PC-9 (cell line): Measurements from ENCODE around the gene KMT2D. TPM values are rescaled to one million over a fixed set of nuclear protein-coding genes. Genes with fewer than 3 reads are reported as not detected.

Source experiments
- BruUV-seq: library from RNA; stranded (reverse); fragments of 400-500 nt; replicated peaks from 2 replicates; lab custom pipeline; 2021; lab: Mats Ljungman, UMichigan
- CTCF ChIA-PET: fragments of 300-600 bp; sonication (Branson Sonifier 250); formaldehyde crosslinking; loops from one replicate; lab custom pipeline; 2022; ENCODE audit warnings: antibody characterized with exemption; lab: Charles Lee
- POLR2A ChIA-PET: fragments of 300-600 bp; sonication (Branson Sonifier 250); formaldehyde crosslinking; loops from one replicate; lab custom pipeline; 2022; ENCODE audit warnings: antibody characterized with exemption; ENCODE audit not compliant: unreplicated experiment; lab: Charles Lee
- DNase-seq, 2 experiments: peaks; one replicate each; pipeline versions ENCODE4 v3.0.0 to v3.0.0-alpha.2; 2015 to 2022; ENCODE audit warnings: mixed read lengths in 1 of 2
- H2AFZ ChIP-seq: fragments of 200-600 bp; sonication (generic); 2 replicates; pipeline ENCODE4 v1.8.1; 2017; ENCODE audit warnings: antibody characterized with exemption
- H3F3A ChIP-seq: fragments of 200-600 bp; sonication (generic); 2 replicates; pipeline ENCODE4 v1.8.1; 2017; ENCODE audit warnings: antibody characterized with exemption, mild to moderate bottlenecking, low read depth; ENCODE audit not compliant: insufficient read depth
- H3K27ac ChIP-seq: fragments of 200-600 bp; sonication (generic); 2 replicates; pipeline ENCODE4 v1.6.1; 2016; ENCODE audit warnings: mixed run types
- H3K27me3 ChIP-seq: fragments of 200-600 bp; sonication (generic); 2 replicates; pipeline ENCODE4 v1.6.1; 2016; ENCODE audit warnings: low read depth, mixed run types; ENCODE audit not compliant: insufficient read depth
- H3K36me3 ChIP-seq: fragments of 200-600 bp; sonication (generic); 2 replicates; pipeline ENCODE4 v1.6.1; 2016; ENCODE audit warnings: low read depth, mixed run types
- H3K4me1 ChIP-seq: fragments of 200-600 bp; sonication (generic); replicated peaks from 2 replicates; pipeline ENCODE4 v1.6.1; 2016; ENCODE audit warnings: mixed run types; ENCODE audit not compliant: insufficient read depth
- H3K4me2 ChIP-seq: fragments of 200-600 bp; sonication (generic); 2 replicates; pipeline ENCODE4 v1.6.1; 2017; ENCODE audit warnings: mixed run types
- H3K4me3 ChIP-seq: fragments of 200-600 bp; sonication (generic); 2 replicates; pipeline ENCODE4 v1.6.1; 2016; ENCODE audit warnings: mixed run types
- H3K79me2 ChIP-seq: fragments of 200-600 bp; sonication (generic); 2 replicates; pipeline ENCODE4 v1.6.1; 2017; ENCODE audit warnings: low read depth, mixed run types
- H3K9me2 ChIP-seq: fragments of 200-600 bp; sonication (generic); 2 replicates; pipeline ENCODE4 v1.8.1; 2017; ENCODE audit warnings: mild to moderate bottlenecking; ENCODE audit not compliant: insufficient read depth
- H3K9me3 ChIP-seq: fragments of 200-600 bp; sonication (generic); 2 replicates; pipeline ENCODE4 v1.8.1; 2016; ENCODE audit warnings: low read depth; ENCODE audit not compliant: insufficient read depth
- H4K20me1 ChIP-seq: fragments of 200-600 bp; sonication (generic); 2 replicates; pipeline ENCODE4 v1.8.1; 2017; ENCODE audit not compliant: insufficient read depth
- EZH2 ChIP-seq: fragments of 200-600 bp; sonication (generic); IDR thresholded peaks from 2 replicates; pipeline ENCODE4 v1.8.0; 2017; ENCODE audit warnings: antibody characterized with exemption, low read depth
- intact Hi-C: fragments of 100-400 bp; cut with micrococcal nuclease; formaldehyde crosslinking; loops from one replicate; pipeline ENCODE4 v1.10.0; 2022; ENCODE audit not compliant: unreplicated experiment
- total RNA-seq: library from RNA; stranded (reverse); gene quantifications from 2 replicates; pipeline ENCODE4 v1.2.3, GENCODE V29; 2021
- TF ChIP-seq, protein P1 (sequence below): fragments of 200-600 bp; sonication (generic); conservative IDR thresholded peaks from 2 replicates; pipeline ENCODE4 v1.6.1; 2017; ENCODE audit warnings: mixed run types, antibody characterized with exemption, mild to moderate bottlenecking, moderate library complexity

The KMT2D gene
- total RNA-seq, 1 experiment from 2014 or later, result 94.0 TPM

DNA sequence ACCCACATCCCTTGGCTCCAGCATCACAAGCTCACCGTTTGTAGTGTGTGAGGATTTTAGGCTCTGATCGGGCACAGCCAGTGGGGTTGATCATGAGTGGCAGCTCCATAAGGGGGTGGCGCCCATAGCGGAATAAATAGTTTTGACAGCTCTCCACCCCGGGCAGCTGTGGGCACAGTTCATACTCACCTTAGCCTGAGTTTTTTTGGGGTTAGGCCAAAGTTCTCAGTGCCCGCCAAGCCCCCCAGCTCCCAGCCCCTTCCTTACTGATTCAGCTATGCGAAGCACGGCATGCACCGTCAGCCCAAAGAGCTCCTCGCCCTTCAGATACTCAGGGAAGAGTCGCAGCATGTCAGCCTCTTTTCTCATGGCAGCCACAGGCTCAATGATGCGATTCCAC lies 36.1 kb downstream of the KMT2D start:
- Histone ChIP-seq H3K36me3 (0 out of 2 replicates have a peak, but pooled peaks cover 9% of the 10 kb centered on the region), H3K27me3 (no peaks in the 10 kb centered on the region), H3F3A (peaks cover 19% of the 10 kb centered on the region; the same call in 1 of the 2 replicates), H3K9me2 (no peaks in the 10 kb centered on the region), H3K4me2 (no peak overlapping the region), H3K79me2 (no peaks in the 10 kb centered on the region), H2AFZ (no peak overlapping the region), H3K9me3 (no peaks in the 10 kb centered on the region), H4K20me1 (no peaks in the 10 kb centered on the region; the same call in 1 of the 2 replicates), H3K27ac (no peak overlapping the region), H3K4me1 (peaks cover 2% of the 10 kb centered on the region; the same call in 1 of the 2 replicates), H3K4me3 (no peak overlapping the region)
- no TSS peak for BruUV-seq
- POLR2A ChIA-PET, result no interaction called here
- intact Hi-C loops, result no loop called here
- DNase-seq, result no peak
- TF ChIP-seq, protein P1, sequence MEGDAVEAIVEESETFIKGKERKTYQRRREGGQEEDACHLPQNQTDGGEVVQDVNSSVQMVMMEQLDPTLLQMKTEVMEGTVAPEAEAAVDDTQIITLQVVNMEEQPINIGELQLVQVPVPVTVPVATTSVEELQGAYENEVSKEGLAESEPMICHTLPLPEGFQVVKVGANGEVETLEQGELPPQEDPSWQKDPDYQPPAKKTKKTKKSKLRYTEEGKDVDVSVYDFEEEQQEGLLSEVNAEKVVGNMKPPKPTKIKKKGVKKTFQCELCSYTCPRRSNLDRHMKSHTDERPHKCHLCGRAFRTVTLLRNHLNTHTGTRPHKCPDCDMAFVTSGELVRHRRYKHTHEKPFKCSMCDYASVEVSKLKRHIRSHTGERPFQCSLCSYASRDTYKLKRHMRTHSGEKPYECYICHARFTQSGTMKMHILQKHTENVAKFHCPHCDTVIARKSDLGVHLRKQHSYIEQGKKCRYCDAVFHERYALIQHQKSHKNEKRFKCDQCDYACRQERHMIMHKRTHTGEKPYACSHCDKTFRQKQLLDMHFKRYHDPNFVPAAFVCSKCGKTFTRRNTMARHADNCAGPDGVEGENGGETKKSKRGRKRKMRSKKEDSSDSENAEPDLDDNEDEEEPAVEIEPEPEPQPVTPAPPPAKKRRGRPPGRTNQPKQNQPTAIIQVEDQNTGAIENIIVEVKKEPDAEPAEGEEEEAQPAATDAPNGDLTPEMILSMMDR, result no peak
- no peak for TF ChIP-seq EZH2
- CTCF ChIA-PET, result no interaction called here

GRCh38 chr12:49023812-49024211 lies 36.8 kb downstream of the KMT2D start:
- H3F3A ChIP-seq, result peaks cover 26% of the 10 kb centered on the region; the same call in 1 of the 2 replicates
- no peaks in the 10 kb centered on the region; the same call in 1 of the 2 replicates for H4K20me1 ChIP-seq
- ChIA-PET CTCF (no interaction called here), POLR2A (no interaction called here)
- no peaks in the 10 kb centered on the region for H3K27me3 ChIP-seq
- H3K36me3 ChIP-seq, result 0 out of 2 replicates have a peak, but pooled peaks cover 9% of the 10 kb centered on the region
- H3K4me3 ChIP-seq, result no peak overlapping the region
- intact Hi-C loops, result no loop called here
- DNase-seq, result no peak
- peaks cover 6% of the 10 kb centered on the region; the same call in 1 of the 2 replicates for H3K4me1 ChIP-seq
- no peak overlapping the region for H2AFZ ChIP-seq
- H3K9me2 ChIP-seq, result no peaks in the 10 kb centered on the region
- TF ChIP-seq EZH2, result no peak
- TF ChIP-seq, protein P1, result no peak
- H3K79me2 ChIP-seq, result no peaks in the 10 kb centered on the region
- H3K9me3 ChIP-seq, result no peaks in the 10 kb centered on the region
- H3K4me2 ChIP-seq, result no peak overlapping the region
- BruUV-seq, result no TSS peak
- H3K27ac ChIP-seq, result no peak overlapping the region

GRCh38 chr12:49022558-49023178 lies 37.9 kb downstream of the KMT2D start:
- TF ChIP-seq EZH2, result no peak
- TF ChIP-seq, protein P1, result no peak
- BruUV-seq, result no TSS peak
- H3F3A ChIP-seq, result peaks cover 32% of the 10 kb centered on the region
- H3K4me2 ChIP-seq, result no peak overlapping the region
- ChIA-PET CTCF (interaction anchor here (0.8 kb wide), 1 partner anchor 19 kb away, joined by 3 read pairs; no protein-coding TSS in a partner anchor), POLR2A (interaction anchor here (0.7 kb wide), 1 partner anchor 269 kb away, joined by 3 read pairs; no protein-coding TSS in a partner anchor)
- peaks cover 5% of the 10 kb centered on the region for H3K79me2 ChIP-seq
- no peak for DNase-seq
- peaks cover 7% of the 10 kb centered on the region for H3K4me1 ChIP-seq
- intact Hi-C loops, result no loop called here
- no peak overlapping the region for H3K27ac ChIP-seq
- 0 out of 2 replicates have a peak, but pooled peaks cover 9% of the 10 kb centered on the region for H3K36me3 ChIP-seq
- H4K20me1 ChIP-seq, result no peaks in the 10 kb centered on the region; the same call in 1 of the 2 replicates
- no peak overlapping the region for H3K4me3 ChIP-seq
- no peaks in the 10 kb centered on the region for H3K9me3 ChIP-seq
- no peak overlapping the region for H2AFZ ChIP-seq
- H3K27me3 ChIP-seq, result no peaks in the 10 kb centered on the region
- no peaks in the 10 kb centered on the region for H3K9me2 ChIP-seq
